ENCODE measurements around the gene RFT1. TPM values are rescaled to one million over a fixed set of nuclear protein-coding genes. Genes with fewer than 3 reads are reported as not detected.
A peak's percentile ranks its signal among the peaks of the same experiment; 100 is the strongest.

Gene RFT1
- total RNA-seq: 10 to 100 TPM; 12.0 to 18.6 (median 14.6) TPM

GRCh38 chr3:53130179-53131061 lies at the start of gene RFT1:
RFT1 (minus strand) TSS chr3:53130435; CDS start chr3:53130400, 35 bp downstream.
- Histone ChIP-seq H3K36me3 (peaks cover 0 to 24% (median 0%) of the 10 kb centered on the region in 3 donors), H3K27ac (peak within 1 kb of the TSS; percentile 74 to 89 (median 87)), H3K9me3 (no peaks in the 10 kb centered on the region), H3K27me3 (no peaks in the 10 kb centered on the region), H3K4me1 (peaks cover 0 to 41% (median 15%) of the 10 kb centered on the region in 4 donors), H3K4me3 (peak within 1 kb of the TSS; percentile 72 to 90 (median 74))
- TF ChIP-seq POLR2A (IDR thresholded peaks at IDR 0.05) (peak; percentile 11 to 55), EP300 (IDR thresholded peaks at IDR 0.05) (peak; percentile 75 to 91), CTCF (IDR thresholded peaks at IDR 0.05) (peak in 1 of 5 experiments; percentile 47)
- peak; percentile 100 for DNase-seq (ENCODE audit: low spot score in 2 of 2)
- 3 to 5% methylated on average over 17 to 31 of the region's 41 CpGs for WGBS, 2 donors

- Histone ChIP-seq H3K4me3 (no peak overlapping the region), H3K36me3 (peaks cover 0 to 82% (median 14%) of the 10 kb centered on the region in 3 donors), H3K9me3 (no peaks in the 10 kb centered on the region), H3K27ac (no peak overlapping the region), H3K27me3 (no peaks in the 10 kb centered on the region), H3K4me1 (peaks cover 0 to 52% (median 8%) of the 10 kb centered on the region in 4 donors)
- 87 to 88% methylated on average over 20 of the region's 20 CpGs for WGBS, 2 donors
- no peak for DNase-seq (ENCODE audit: low spot score in 2 of 2)
- TF ChIP-seq EP300 (IDR thresholded peaks at IDR 0.05): no peak
- no peak for TF ChIP-seq CTCF (IDR thresholded peaks at IDR 0.05)
- no peak for TF ChIP-seq POLR2A (IDR thresholded peaks at IDR 0.05)
Observed at GRCh38 chr3:53179580-53179979, 49.3 kb upstream of the RFT1 start.

GRCh38 chr3:53178246-53178645 lies 48.0 kb upstream of the RFT1 start:
- no peak for TF ChIP-seq POLR2A (IDR thresholded peaks at IDR 0.05)
- Histone ChIP-seq H3K4me3 (no peak overlapping the region), H3K27me3 (no peaks in the 10 kb centered on the region), H3K27ac (no peak overlapping the region), H3K4me1 (peaks cover 0 to 45% (median 8%) of the 10 kb centered on the region in 4 donors), H3K36me3 (peaks cover 0 to 83% (median 14%) of the 10 kb centered on the region in 3 donors), H3K9me3 (no peaks in the 10 kb centered on the region)
- WGBS, 2 donors: 92 to 98% methylated on average over 9 to 15 of the region's 15 CpGs
- DNase-seq (ENCODE audit: low spot score in 2 of 2): no peak

- Histone ChIP-seq H3K4me1 (peaks cover 0 to 58% (median 19%) of the 10 kb centered on the region in 4 donors), H3K27me3 (no peaks in the 10 kb centered on the region), H3K27ac (peak overlapping the region in 1 of 4 donors; percentile 17), H3K4me3 (no peak overlapping the region), H3K36me3 (peaks cover 0 to 64% (median 14%) of the 10 kb centered on the region in 3 donors), H3K9me3 (no peaks in the 10 kb centered on the region)
- no peak for DNase-seq (ENCODE audit: low spot score in 2 of 2)
- no peak for TF ChIP-seq POLR2A (IDR thresholded peaks at IDR 0.05)
- no peak for TF ChIP-seq EP300 (IDR thresholded peaks at IDR 0.05)
- no peak for TF ChIP-seq CTCF (IDR thresholded peaks at IDR 0.05)
- 56 to 60% methylated on average over 6 to 8 of the region's 9 CpGs for WGBS, 2 donors
Observed at GRCh38 chr3:53175613-53176540, 45.6 kb upstream of the RFT1 start.
